ENCODE results near the gene HYAL2. TPM values are rescaled to one million over a fixed set of nuclear protein-coding genes. Genes with fewer than 3 reads are reported as not detected.

Gene HYAL2
- total and polyA plus RNA-seq, 2 of the 8 experiments (the other 6 are each of a cell fraction or from before 2014, with no cell fraction given): 51.9 to 176 TPM

DNA sequence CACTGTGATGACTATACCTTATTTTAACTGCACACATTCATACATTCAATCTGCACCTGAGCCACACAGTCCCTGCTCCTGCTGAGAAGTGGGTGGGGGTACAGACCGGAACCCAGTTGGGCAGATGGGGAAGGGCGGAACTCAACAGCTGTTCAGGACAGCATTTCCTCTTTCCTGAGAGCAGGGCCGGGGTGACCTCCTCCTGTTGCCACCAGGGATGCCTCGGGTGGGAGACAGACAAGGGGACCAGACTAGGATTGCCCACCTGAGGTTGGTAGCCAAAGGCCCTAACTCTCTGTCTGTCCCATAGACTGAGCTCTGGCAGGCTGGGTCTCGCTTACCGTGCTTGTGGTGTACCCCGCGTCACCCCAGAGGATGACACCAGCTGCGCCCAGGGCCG lies 3.9 kb downstream of the HYAL2 start:
- FAIRE-seq: no peak
- Histone ChIP-seq H3K4ac (replicated peaks; ENCODE audit: insufficient read length, low read depth, low read length) (no peak overlapping the region), H2BK5ac (ENCODE audit: low read depth, low read length) (no peak overlapping the region), H4K20me1 (replicated peaks in 1 of 2; ENCODE audit: control insufficient read depth in 1 of 2, insufficient read depth in 2 of 2, low read length in 2 of 2) (peaks cover 19 to 35% of the 10 kb centered on the region in 2 experiments), H3K36me3 (ENCODE audit: control insufficient read depth in 2 of 4, insufficient read depth in 4 of 4, low read length in 3 of 4) (peaks cover 16 to 34% (median 28%) of the 10 kb centered on the region in 4 experiments), H3K14ac (ENCODE audit: insufficient read length) (no peak overlapping the region), H3K79me2 (ENCODE audit: control insufficient read depth in 1 of 2, insufficient read depth in 2 of 2, low read length in 2 of 2) (peaks cover 0 to 25% of the 10 kb centered on the region in 2 experiments; a peak in 3 of 4 replicates), H4K5ac (ENCODE audit: insufficient read length, low read depth, low read length) (no peak overlapping the region), H3K79me1 (ENCODE audit: low read depth, low read length) (peaks cover 20% of the 10 kb centered on the region), H3K56ac (replicated peaks; ENCODE audit: insufficient read length, low read depth, low read length) (no peak overlapping the region), H2BK20ac (ENCODE audit: low read length) (no peak overlapping the region), H3K4me2 (ENCODE audit: insufficient read depth in 1 of 2, low read depth in 2 of 2, low read length in 2 of 2) (no peak overlapping the region), H3K4me1 (replicated peaks in 1 of 4; ENCODE audit: control insufficient read depth in 3 of 4, insufficient read depth in 4 of 4, low read length in 3 of 4) (peaks cover 0 to 27% (median 18%) of the 10 kb centered on the region in 4 experiments; a peak in 6 of 7 replicates), H3K9ac (replicated peaks in 1 of 4; ENCODE audit: extremely low read depth in 1 of 4, low read depth in 3 of 4, low read length in 3 of 4) (no peak overlapping the region), H2BK12ac (ENCODE audit: low read depth, low read length) (no peak overlapping the region), H3K4me3 (ENCODE audit: extremely low read depth in 1 of 4, insufficient read depth in 2 of 4, low read depth in 3 of 4, low read length in 4 of 4) (no peak overlapping the region), H4K91ac (replicated peaks; ENCODE audit: insufficient read length, low read length) (no peak overlapping the region), H3K23ac (ENCODE audit: insufficient read length) (no peak overlapping the region), H3K9me3 (ENCODE audit: insufficient read depth in 2 of 2, low read depth in 1 of 2, low read length in 1 of 2) (no peaks in the 10 kb centered on the region), H3K27ac (ENCODE audit: low read depth, low read length) (0 out of 2 replicates have a peak overlapping the region, but pooled peaks have one; percentile 32), H3K18ac (ENCODE audit: extremely low read depth, low read length) (no peak overlapping the region), H3K27me3 (replicated peaks in 1 of 4; ENCODE audit: control insufficient read depth in 3 of 4, extremely low read depth in 1 of 4, insufficient read depth in 3 of 4, low read length in 3 of 4) (no peaks in the 10 kb centered on the region), H3K23me2 (ENCODE audit: low read depth, low read length) (peaks cover 17% of the 10 kb centered on the region), H2AFZ (ENCODE audit: low read length) (no peak overlapping the region), H4K8ac (ENCODE audit: extremely low read depth, insufficient read depth, low read length) (0 out of 2 replicates have a peak overlapping the region, but pooled peaks have one; percentile 7), H2BK15ac (ENCODE audit: low read length) (no peak overlapping the region), H2AK5ac (ENCODE audit: low read depth, low read length) (no peak overlapping the region), H2BK120ac (replicated peaks; ENCODE audit: low read depth, low read length) (no peak overlapping the region)
- no peak for DNase-seq (ENCODE audit: low read depth in 1 of 2, low spot score in 2 of 2)
- 92% methylated on average over 10 of the region's 10 CpGs; no CpG with 5 or more reads in 1 of the 2 experiments for WGBS, 2 experiments (ENCODE audit: extremely low coverage in 1 of 2, insufficient coverage in 1 of 2, insufficient read length in 1 of 2, insufficient replicate concordance in 2 of 2, low coverage in 1 of 2, low lambda C conversion rate in 2 of 2, missing lambda C conversion rate in 1 of 2)
- CTCF ChIA-PET (ENCODE audit: partially characterized antibody): interaction anchor here (0.6 to 3.9 kb wide), 10 partner anchors 10 to 197 kb away, joined by 3 to 17 read pairs (median 4); partner anchors contain the start of genes HYAL1 and TUSC2
- TF ChIP-seq CEBPB (IDR thresholded peaks at IDR 0.05; ENCODE audit: low read depth, low read length): no peak
- TF ChIP-seq POU5F1 (IDR thresholded peaks at IDR 0.05; ENCODE audit: low read depth, low read length): no peak
- TF ChIP-seq RFX5 (IDR thresholded peaks at IDR 0.05; ENCODE audit: borderline replicate concordance, low read depth, low read length): no peak
- no peak for TF ChIP-seq CHD1 (IDR thresholded peaks at IDR 0.05; ENCODE audit: low read depth, low read length)
- no peak for TF ChIP-seq EZH2 (IDR thresholded peaks at IDR 0.05; ENCODE audit: low read depth, low read length, severe bottlenecking)
- TF ChIP-seq NRF1 (IDR thresholded peaks at IDR 0.05; ENCODE audit: low read depth, low read length): no peak
- TF ChIP-seq TAF1 (IDR thresholded peaks at IDR 0.05; ENCODE audit: low read depth, low read length): no peak
- no peak for TF ChIP-seq BCL11A (IDR thresholded peaks at IDR 0.05; ENCODE audit: low read depth in 2 of 2, low read length in 2 of 2)
- POLR2A ChIA-PET (ENCODE audit: partially characterized antibody): interaction anchor here (0.8 to 12.6 kb wide), 7 partner anchors 11 to 67 kb away, joined by 3 to 149 read pairs (median 5); partner anchors contain the start of genes HYAL1, HYAL3, NAA80 and TUSC2
